Activated naive CD4-positive, alpha-beta T cell treated with anti-CD3 and anti-CD28 coated beads for 36 hours (primary cell): Measurements from ENCODE around the gene TMEM145. TPM values are rescaled to one million over a fixed set of nuclear protein-coding genes. Genes with fewer than 3 reads are reported as not detected.

Source experiments
- CTCF ChIA-PET: fragments of 350-600 bp; sonication (Branson Sonifier 250); formaldehyde crosslinking; loops from one replicate; lab custom pipeline; 2021; ENCODE audit warnings: antibody characterized with exemption; lab: Charles Lee
- DNase-seq: peaks from one replicate; pipeline ENCODE4 v3.0.0-alpha.2; 2020
- H3K27ac Mint-ChIP-seq: one replicate; pipeline ENCODE4 v1.8.0; 2021; ENCODE audit warnings: mild to moderate bottlenecking, mixed read lengths
- H3K27me3 Mint-ChIP-seq: one replicate; pipeline ENCODE4 v1.8.0; 2021; ENCODE audit warnings: low read depth, mixed read lengths
- H3K36me3 Mint-ChIP-seq: one replicate; pipeline ENCODE4 v1.8.0; 2021; ENCODE audit warnings: low read depth, mixed read lengths
- H3K4me1 Mint-ChIP-seq: one replicate; pipeline ENCODE4 v1.8.0; 2021; ENCODE audit warnings: low read depth, mixed read lengths
- H3K4me3 Mint-ChIP-seq: one replicate; pipeline ENCODE4 v1.8.0; 2021; ENCODE audit warnings: mild to moderate bottlenecking, moderate library complexity, mixed read lengths
- H3K9me3 Mint-ChIP-seq: one replicate; pipeline ENCODE4 v1.8.0; 2021; ENCODE audit warnings: mixed read lengths
- intact Hi-C: fragments of 100-400 bp; cut with micrococcal nuclease; formaldehyde crosslinking; loops from one replicate; pipeline ENCODE4 v1.15.1; 2023
- total RNA-seq, 2 experiments: library from RNA; stranded (reverse); gene quantifications; one replicate each; pipeline ENCODE4 v1.2.3, GENCODE V29; 2021

TMEM145 gene
- total RNA-seq, 2 experiments from 2014 or later = not detected

DNA sequence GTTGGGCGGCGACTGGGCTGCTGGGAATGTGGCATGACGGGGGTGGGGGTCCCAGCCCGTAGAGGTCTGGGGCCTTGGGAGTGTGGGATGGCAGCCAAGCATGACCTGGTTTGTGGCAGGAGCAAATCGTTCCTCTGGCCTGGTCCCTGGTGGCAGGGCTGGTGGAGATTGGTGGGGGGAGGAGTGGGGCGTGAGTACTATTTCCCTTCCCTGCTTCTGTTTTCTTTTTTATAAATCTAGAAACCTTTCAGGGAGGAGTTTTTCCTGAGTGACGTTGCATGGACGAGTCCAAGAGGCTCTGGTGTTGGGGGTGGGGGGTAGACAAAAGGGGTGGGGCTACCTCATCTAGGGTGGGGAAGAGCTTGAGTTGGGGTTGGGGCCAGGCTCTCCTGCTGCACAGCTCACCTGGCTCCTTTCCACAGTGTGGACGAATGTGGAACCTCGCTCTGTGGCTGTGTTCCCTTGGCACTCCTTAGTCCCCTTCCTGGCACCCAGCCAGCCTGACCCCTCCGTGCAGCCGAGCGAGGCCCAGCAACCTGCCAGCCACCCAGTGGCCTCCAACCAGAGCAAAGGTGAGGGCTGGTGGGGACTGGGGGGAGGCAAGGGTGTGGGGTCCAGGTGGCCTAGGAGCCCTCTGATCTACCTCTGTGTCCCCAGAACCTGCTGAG is 26.6 kb upstream of the TMEM145 start:
- Mint-ChIP-seq H3K4me3 (no peak overlapping the region), H3K27ac (no peak overlapping the region), H3K4me1 (peaks cover 29% of the 10 kb centered on the region), H3K9me3 (no peaks in the 10 kb centered on the region), H3K36me3 (peaks cover 4% of the 10 kb centered on the region), H3K27me3 (no peaks in the 10 kb centered on the region)
- intact Hi-C loops = no loop called here
- DNase-seq = no peak
- CTCF ChIA-PET = interaction anchor here (1.7 kb wide), 1 partner anchor 10 kb away, joined by 6 read pairs; no protein-coding TSS in a partner anchor

DNA sequence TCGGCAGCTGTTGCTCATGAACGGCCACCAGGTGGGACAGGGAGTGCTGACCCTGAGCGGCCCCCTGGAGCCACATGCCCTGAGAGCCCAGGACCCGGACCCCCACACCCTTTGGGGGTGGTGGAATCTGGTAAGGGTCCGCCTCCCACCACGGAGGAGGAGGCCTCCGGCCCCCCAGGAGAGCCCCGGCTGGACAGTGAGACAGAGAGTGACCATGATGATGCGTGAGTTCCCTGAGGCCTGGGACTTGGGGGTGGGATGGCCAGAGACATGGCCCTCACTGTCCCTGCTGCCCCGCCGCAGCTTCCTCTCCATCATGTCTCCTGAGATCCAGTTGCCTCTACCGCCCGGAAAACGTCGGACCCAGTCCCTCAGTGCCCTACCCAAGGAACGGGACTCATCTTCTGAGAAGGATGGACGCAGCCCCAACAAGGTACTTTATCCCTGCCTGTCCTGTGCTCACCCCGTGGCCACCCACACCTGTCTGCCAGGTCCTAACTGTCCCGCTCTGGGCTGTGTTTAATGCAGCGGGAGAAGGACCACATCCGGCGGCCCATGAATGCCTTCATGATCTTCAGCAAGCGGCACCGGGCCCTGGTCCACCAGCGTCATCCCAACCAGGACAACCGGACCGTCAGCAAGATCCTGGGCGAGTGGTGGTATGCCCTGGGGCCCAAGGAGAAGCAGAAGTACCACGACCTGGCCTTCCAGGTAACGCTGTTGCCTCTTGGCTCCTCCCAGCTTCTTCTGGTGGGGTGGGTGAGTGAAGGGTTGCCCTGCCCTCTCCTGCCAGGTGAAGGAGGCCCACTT is 25.9 kb upstream of the TMEM145 start:
- intact Hi-C loops = no loop called here
- H3K36me3 Mint-ChIP-seq = peaks cover 9% of the 10 kb centered on the region

DNA sequence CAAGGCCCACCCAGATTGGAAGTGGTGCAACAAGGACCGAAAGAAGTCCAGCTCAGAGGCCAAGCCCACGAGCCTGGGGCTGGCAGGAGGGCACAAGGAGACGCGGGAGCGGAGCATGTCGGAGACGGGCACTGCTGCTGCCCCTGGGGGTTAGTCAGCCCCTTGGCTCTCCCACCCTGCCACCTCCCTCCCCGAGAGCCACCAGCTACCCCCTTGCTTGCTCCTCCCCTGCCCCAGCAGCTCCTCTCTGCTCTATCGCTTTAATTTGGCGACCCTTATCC is 25.3 kb upstream of the TMEM145 start:
- Mint-ChIP-seq H3K4me1 (peaks cover 22% of the 10 kb centered on the region), H3K4me3 (no peak overlapping the region), H3K27ac (no peak overlapping the region), H3K36me3 (peaks cover 9% of the 10 kb centered on the region), H3K9me3 (no peaks in the 10 kb centered on the region), H3K27me3 (no peaks in the 10 kb centered on the region)
- intact Hi-C loops = no loop called here
- DNase-seq = no peak
- CTCF ChIA-PET = interaction anchor here (1.7 kb wide), 1 partner anchor 9 kb away, joined by 6 read pairs; no protein-coding TSS in a partner anchor

More for the DNA sequence above, 25.9 kb upstream of the TMEM145 start:
- H3K27ac Mint-ChIP-seq = no peak overlapping the region
- no peak overlapping the region for H3K4me3 Mint-ChIP-seq
- H3K27me3 Mint-ChIP-seq = no peaks in the 10 kb centered on the region
- no peak for DNase-seq
- no peaks in the 10 kb centered on the region for H3K9me3 Mint-ChIP-seq
- CTCF ChIA-PET = interaction anchor here (1.7 kb wide), 1 partner anchor 9 kb away, joined by 6 read pairs; no protein-coding TSS in a partner anchor
- H3K4me1 Mint-ChIP-seq = peaks cover 26% of the 10 kb centered on the region

- Mint-ChIP-seq H3K4me3 (no peak overlapping the region), H3K27me3 (no peaks in the 10 kb centered on the region), H3K4me1 (peaks cover 22% of the 10 kb centered on the region), H3K27ac (no peak overlapping the region), H3K9me3 (no peaks in the 10 kb centered on the region), H3K36me3 (peaks cover 9% of the 10 kb centered on the region)
- intact Hi-C loops = no loop called here
- CTCF ChIA-PET = interaction anchor here (0.9 to 1.7 kb wide), 2 partner anchors 8 to 9 kb away, joined by 3 to 6 read pairs; no protein-coding TSS in a partner anchor
- DNase-seq = no peak
Measured at GRCh38 chr19:42288387-42288786, 24.7 kb upstream of the TMEM145 start.

GRCh38 chr19:42288881-42289555 is 24.1 kb upstream of the TMEM145 start:
- Mint-ChIP-seq H3K27ac (no peak overlapping the region), H3K27me3 (no peaks in the 10 kb centered on the region), H3K9me3 (no peaks in the 10 kb centered on the region), H3K4me3 (no peak overlapping the region), H3K4me1 (peaks cover 22% of the 10 kb centered on the region), H3K36me3 (peaks cover 9% of the 10 kb centered on the region)
- DNase-seq = no peak
- CTCF ChIA-PET = interaction anchor here (0.6 to 0.9 kb wide), 2 partner anchors 10 to 125 kb away, joined by 3 read pairs; no protein-coding TSS in a partner anchor
- intact Hi-C loops = no loop called here

GRCh38 chr19:42289556-42290041 is 23.5 kb upstream of the TMEM145 start:
- H3K27ac Mint-ChIP-seq = no peak overlapping the region
- intact Hi-C loops = no loop called here

GRCh38 chr19:42290136-42290522 is 23.0 kb upstream of the TMEM145 start:
- CTCF ChIA-PET = interaction anchor here (1.2 kb wide), 1 partner anchor 10 kb away, joined by 3 read pairs; no protein-coding TSS in a partner anchor
- Mint-ChIP-seq H3K4me1 (peaks cover 16% of the 10 kb centered on the region), H3K36me3 (peaks cover 9% of the 10 kb centered on the region), H3K9me3 (no peaks in the 10 kb centered on the region), H3K4me3 (no peak overlapping the region), H3K27me3 (no peaks in the 10 kb centered on the region), H3K27ac (no peak overlapping the region)
- intact Hi-C loops = no loop called here
- no peak for DNase-seq

More at GRCh38 chr19:42289556-42290041, 23.5 kb upstream of the TMEM145 start:
- H3K36me3 Mint-ChIP-seq = peaks cover 9% of the 10 kb centered on the region
- H3K4me1 Mint-ChIP-seq = peaks cover 21% of the 10 kb centered on the region
- H3K9me3 Mint-ChIP-seq = no peaks in the 10 kb centered on the region
- no peak overlapping the region for H3K4me3 Mint-ChIP-seq
- CTCF ChIA-PET = interaction anchor here (0.6 to 1.2 kb wide), 2 partner anchors 11 to 126 kb away, joined by 3 read pairs; no protein-coding TSS in a partner anchor
- DNase-seq = no peak
- no peaks in the 10 kb centered on the region for H3K27me3 Mint-ChIP-seq

GRCh38 chr19:42290523-42291434 is 22.3 kb upstream of the TMEM145 start:
- CTCF ChIA-PET = interaction anchor here (1.2 to 2.3 kb wide), 2 partner anchors 9 to 11 kb away, joined by 3 to 6 read pairs; no protein-coding TSS in a partner anchor
- no peak overlapping the region for H3K4me3 Mint-ChIP-seq
- DNase-seq = peak; percentile 40
- no peaks in the 10 kb centered on the region for H3K9me3 Mint-ChIP-seq
- no peaks in the 10 kb centered on the region for H3K27me3 Mint-ChIP-seq
- intact Hi-C loops = no loop called here
- peak overlapping the region; percentile 65 for H3K27ac Mint-ChIP-seq
- H3K36me3 Mint-ChIP-seq = peaks cover 9% of the 10 kb centered on the region
- peaks cover 9% of the 10 kb centered on the region for H3K4me1 Mint-ChIP-seq

DNA sequence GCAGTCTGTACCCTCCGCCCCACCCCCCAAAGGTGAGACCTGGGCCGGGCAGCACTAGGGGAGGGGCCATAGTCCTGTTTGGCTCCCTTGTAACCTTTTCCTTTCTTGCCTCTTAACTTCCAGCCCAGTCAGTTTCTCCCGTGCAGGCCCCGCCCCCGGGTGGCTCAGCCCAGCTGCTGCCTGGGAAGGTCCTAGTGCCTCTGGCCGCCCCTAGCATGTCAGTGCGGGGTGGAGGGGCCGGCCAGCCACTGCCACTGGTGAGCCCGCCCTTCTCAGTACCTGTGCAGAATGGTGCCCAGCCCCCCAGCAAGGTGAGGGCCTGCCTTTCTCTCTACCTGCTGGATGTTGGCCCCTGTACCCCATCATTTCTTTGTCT is 21.7 kb upstream of the TMEM145 start:
- Mint-ChIP-seq H3K27me3 (no peaks in the 10 kb centered on the region), H3K27ac (peak overlapping the region; percentile 65), H3K4me3 (no peak overlapping the region), H3K4me1 (peaks cover 4% of the 10 kb centered on the region), H3K36me3 (peaks cover 9% of the 10 kb centered on the region), H3K9me3 (no peaks in the 10 kb centered on the region)
- CTCF ChIA-PET = interaction anchor here (2.3 kb wide), 1 partner anchor 12 kb away, joined by 6 read pairs; no protein-coding TSS in a partner anchor
- intact Hi-C loops = no loop called here
- DNase-seq = no peak

DNA sequence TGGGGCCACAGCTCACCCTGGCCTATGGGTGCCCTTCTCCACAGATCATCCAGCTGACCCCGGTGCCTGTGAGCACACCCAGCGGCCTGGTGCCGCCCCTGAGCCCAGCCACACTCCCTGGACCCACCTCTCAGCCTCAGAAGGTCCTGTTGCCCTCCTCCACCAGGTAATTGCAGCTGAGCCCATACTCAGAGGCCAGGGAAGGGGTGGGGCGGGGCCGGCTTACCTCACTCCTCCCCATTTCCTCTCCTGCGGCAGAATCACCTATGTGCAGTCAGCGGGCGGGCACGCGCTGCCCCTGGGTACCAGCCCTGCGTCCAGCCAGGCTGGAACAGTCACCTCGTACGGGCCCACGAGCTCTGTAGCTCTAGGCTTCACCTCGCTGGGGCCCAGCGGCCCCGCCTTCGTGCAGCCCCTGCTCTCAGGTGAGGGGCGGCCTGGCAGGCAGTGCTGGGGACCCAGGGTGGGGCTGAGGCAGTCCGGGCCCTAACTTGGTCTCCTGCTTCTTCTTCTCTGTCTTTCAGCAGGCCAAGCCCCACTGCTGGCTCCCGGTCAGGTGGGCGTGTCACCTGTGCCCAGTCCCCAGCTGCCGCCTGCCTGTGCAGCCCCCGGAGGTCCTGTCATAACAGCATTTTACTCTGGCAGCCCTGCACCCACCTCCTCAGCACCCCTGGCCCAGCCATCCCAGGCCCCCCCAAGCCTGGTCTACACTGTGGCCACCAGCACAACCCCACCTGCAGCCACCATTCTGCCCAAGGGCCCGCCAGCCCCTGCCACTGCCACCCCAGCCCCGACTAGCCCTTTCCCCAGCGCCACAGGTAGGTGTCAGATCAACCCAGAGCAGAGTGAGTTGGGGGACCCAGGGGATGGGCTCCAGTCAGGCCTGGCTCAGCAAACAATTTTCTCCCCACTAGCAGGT is 20.8 kb upstream of the TMEM145 start:
- H3K36me3 Mint-ChIP-seq = peaks cover 9% of the 10 kb centered on the region
- CTCF ChIA-PET = interaction anchor here (1.1 to 2.3 kb wide), 2 partner anchors 13 to 41 kb away, joined by 4 to 6 read pairs; no protein-coding TSS in a partner anchor
- intact Hi-C loops = no loop called here
- H3K27ac Mint-ChIP-seq = no peak overlapping the region
- no peak for DNase-seq
- peaks cover 4% of the 10 kb centered on the region for H3K4me1 Mint-ChIP-seq
- H3K27me3 Mint-ChIP-seq = no peaks in the 10 kb centered on the region
- no peaks in the 10 kb centered on the region for H3K9me3 Mint-ChIP-seq
- H3K4me3 Mint-ChIP-seq = no peak overlapping the region
